GM21717 (cell line): Measurements from ENCODE around the gene CHCHD1.
"Not testable (repeated sequence)": the region's sequence is repeated elsewhere in the genome, so short reads cannot be mapped to it uniquely, and the experiment has no call there.

Experiments
- ATAC-seq: cut with Tn5 transposase; IDR thresholded peaks from one replicate; pipeline ENCODE4 v1.9.1; 2021; ENCODE audit warnings: mild to moderate bottlenecking, moderate library complexity; ENCODE audit not compliant: unreplicated experiment

Gene CHCHD1

DNA sequence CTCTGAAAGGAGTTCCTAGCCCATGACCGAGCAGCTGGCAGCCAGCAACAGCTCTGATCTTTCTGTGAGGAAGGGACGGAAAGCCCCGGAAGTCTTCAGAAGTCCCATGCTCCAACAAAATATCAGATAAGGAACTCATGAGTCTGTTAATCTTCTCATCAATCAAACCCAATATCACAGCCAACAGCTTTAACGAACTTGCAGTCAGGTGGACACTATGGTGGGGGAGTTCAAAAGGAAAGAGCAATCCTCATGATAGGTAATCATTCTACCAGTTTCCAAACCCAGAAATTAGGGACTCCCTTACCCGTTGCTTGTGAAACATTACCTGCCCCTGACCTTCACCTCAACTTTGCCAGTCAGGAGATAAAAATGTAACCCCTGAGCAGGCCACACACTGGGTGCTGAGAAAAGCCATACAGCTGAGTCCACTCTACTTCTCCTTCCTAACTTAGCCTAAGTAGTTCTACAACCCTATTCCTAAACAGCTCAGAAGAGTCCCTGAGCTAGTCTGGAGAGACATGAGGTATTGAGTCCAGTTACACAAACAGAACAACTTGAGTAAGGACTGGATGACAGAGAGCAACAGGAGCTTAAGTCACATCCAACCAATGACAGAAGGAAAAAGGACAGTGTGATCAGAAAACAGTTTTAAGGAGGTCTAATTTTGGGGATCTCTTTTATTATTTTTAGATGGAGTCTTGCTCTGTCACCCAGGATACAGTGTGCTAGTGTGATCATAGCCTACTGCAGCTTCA lies 27.4 kb downstream of the CHCHD1 start:
- ATAC-seq = no peak

DNA sequence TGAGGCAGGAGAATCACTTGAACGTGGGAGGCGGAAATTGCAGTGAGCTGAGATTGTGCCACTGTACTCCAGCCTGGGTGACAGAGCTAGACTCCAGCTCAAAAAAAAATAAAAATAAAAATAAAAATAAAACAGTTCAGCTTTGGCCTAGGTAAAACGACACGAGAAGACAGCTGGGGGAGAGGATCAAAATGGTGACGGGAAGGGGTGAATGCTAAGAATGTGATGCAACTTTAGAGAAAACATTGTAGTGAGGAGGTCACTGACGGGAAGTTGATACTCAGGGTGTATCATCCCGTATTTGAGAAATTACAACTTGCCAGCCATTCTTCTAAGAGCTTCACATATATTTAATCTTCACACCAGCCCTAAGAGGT lies 28.5 kb downstream of the CHCHD1 start:
- ATAC-seq = no peak

GRCh38 chr10:73810735-73811465 lies 29.1 kb downstream of the CHCHD1 start:
- ATAC-seq = peak; percentile 24

- no peak for ATAC-seq
Measured at GRCh38 chr10:73812657-73813056, 30.8 kb downstream of the CHCHD1 start.

GRCh38 chr10:73813333-73813732 lies 31.5 kb downstream of the CHCHD1 start:
- no peak for ATAC-seq

GRCh38 chr10:73814276-73814895 lies 32.5 kb downstream of the CHCHD1 start:
- ATAC-seq = no peak

- ATAC-seq = no peak
Measured at GRCh38 chr10:73814896-73815718, 33.3 kb downstream of the CHCHD1 start.

GRCh38 chr10:73815719-73816030 lies 33.8 kb downstream of the CHCHD1 start:
- ATAC-seq = no peak

GRCh38 chr10:73816917-73817729 lies 35.3 kb downstream of the CHCHD1 start:
- ATAC-seq = no peak

DNA sequence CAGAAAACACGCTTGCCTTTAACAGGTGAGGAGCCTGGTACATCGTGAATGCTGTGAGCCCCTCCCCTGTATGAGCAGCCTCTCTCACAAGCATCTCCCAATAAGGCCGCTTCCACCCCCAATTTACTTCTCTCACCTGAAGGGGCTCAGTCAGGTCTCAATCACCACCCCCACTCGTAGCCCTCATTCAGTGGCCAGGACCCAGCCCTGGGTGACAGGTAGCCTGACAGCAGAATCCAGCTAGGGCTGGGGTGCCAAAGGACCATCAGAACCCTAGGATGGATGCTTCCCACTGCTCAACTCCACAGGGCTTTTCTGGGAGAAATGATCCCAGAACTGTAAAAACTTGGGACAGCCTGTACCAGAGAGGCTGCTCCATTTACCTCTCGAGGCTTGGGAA lies 36.0 kb downstream of the CHCHD1 start:
- no peak for ATAC-seq

DNA sequence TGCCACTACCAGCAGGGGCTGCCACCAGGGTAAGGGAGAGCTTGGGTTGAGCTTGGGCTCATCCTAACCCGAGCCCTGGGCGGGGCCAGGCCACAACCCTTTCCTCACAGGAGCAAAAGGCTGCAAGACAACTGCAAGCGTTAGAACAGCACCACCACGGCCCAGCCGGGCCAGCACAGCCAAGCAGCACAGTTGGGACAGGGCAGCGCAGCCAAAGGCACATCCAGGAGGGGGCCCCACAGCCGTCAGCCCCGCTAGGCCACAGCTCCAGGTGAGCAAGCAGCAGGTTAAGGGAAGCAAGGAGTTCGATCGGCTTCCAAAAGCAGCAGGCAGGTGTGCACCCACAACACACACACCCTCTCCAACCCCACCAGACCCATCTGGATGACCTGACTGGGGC lies 36.6 kb downstream of the CHCHD1 start:
- no peak for ATAC-seq

GRCh38 chr10:73819081-73819480 lies 37.2 kb downstream of the CHCHD1 start:
- ATAC-seq = no peak

DNA sequence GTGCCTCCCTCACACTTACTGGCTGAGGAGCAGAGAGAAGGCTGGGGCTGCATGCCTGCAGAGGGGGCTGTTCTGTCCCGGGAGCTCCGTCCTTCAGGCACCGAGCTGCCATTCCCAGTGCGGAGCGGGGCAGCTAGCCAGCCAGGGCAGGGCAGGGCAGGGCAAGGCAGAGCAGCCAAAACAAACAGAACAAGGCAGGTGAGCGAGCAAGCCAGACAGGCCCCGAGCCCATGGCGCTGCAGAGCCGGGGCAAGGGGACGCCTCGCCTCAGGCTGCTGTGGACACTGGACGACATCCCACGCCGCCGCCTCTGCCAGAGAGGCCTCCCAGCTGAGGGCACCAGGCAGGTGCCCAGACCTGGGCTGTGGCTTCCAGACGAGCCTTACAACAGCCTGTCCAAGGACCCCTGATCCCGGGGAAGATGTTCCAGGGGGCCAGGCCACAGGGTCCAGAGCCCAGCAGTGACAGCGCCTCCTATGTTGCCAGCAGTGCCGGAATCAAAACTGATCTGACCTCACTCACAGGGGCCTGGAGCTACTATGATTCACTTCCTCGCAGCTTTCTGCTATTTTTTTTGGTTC lies 37.8 kb downstream of the CHCHD1 start:
- ATAC-seq = no peak

DNA sequence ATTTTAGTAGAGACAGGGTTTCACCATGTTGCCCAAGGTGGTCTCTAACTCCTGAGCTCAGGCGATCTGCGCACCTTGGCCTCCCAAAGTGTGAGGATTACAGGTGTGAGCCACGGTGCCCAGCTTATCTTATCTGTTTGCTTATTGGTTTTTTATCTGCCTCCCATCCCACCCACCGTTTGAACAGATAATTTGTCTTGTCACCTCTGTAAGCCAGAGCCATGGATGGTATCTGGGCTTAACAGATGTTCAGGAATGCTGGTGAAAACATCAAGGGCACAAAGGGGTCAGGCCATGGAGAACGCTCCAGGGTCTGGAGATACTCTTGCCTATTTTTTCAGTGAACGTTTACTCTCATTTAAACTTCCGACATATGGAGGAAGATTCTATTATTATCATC lies 41.5 kb downstream of the CHCHD1 start:
- ATAC-seq = no peak

- ATAC-seq = no peak
Measured at GRCh38 chr10:73824146-73824725, 42.4 kb downstream of the CHCHD1 start.

- no peak for ATAC-seq
Measured at GRCh38 chr10:73827346-73828089, 45.7 kb downstream of the CHCHD1 start.

DNA sequence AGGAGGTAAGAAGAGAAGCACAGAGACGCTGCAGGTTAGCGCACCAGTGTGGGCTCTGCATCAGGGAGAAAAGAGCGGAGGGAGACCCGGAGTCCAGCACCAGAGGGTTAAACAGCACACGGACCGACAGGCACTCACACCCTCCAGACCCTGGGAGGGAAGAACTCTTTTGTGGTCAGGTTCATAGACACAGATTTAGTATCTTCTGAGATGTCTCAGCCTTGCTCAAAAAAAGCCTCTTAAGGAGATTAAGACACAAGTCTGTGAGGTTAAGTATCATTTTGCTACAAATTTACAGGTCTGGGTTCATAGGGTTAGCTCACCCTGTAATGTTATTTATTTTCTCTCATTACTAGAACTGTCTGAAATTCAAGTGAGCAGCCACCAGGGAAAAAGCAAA lies 46.3 kb downstream of the CHCHD1 start:
- no peak for ATAC-seq

DNA sequence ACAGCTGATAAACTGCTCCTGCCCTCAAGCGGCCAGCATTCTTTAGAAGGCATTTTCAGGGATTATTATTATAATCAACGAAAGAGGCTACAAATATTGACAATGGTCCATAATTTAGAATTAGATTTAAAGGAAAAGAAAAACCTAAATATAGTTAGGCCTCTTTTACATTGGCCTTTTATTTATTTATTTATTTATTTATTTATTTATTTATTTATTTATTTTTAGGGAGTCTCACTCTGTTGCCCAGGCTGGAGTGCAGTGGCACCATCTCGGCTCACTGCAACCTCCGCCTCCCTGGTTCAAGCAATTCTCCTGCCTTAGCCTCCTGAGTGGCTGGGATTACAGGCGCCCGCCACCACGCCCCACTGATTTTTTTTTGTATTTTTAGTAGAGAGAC lies 47.2 kb downstream of the CHCHD1 start:
- ATAC-seq = not testable (repeated sequence)
